NCI-H774 (cell line): ENCODE results near the gene CACNA2D1.
"Not testable (repeated sequence)": the region's sequence is repeated elsewhere in the genome, so short reads cannot be mapped to it uniquely, and the experiment has no call there.

Experiments used
- DNase-seq: peaks from one replicate; lab custom pipeline; 2025; lab: John Stamatoyannopoulos, UW

Gene CACNA2D1

DNA sequence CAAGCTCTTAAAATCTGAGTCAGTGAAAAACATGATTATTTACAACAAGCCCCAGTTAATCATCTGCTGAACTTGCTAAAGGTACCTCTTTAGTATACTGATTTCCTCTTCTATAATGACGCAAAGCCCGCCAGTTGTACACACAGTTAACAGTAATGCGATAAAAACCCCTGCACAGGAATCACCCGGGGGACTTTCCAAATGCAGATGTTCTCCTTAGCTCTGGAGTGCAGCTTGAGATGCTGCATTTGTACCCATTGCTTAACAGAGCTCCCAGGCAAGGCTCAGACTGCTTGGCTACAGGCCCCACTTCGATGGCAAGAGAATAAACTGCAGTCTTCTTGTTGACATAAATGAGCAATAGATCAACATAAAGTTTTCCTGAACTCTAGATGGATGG, 394.1 kb downstream of the CACNA2D1 start:
- no peak for DNase-seq

DNA sequence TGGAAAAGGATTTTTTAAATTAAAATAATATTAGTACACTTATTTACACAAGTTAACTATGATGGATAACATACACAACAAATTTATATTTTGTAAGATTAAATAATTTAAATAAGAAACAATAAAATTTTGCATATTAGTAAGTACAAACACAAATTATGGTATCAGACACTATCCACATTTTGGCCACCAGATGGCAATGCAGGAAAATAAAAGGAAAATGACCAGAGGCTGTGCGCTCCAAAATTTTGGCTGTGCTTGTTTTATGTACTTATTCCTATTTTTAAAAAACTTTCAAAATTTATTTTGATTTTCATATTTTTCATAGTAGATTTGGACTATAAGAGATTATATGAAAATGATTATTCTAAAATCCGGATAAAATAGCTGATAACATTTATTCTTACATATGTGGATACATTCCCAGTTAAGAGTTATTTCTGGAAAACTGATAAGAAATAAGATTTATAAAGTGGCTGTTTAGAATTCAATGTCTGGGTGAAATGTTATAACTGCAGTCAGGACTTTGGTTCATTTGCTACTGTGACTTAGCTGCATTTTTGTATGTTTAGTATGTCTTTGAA, 399.0 kb downstream of the CACNA2D1 start:
- DNase-seq: peak; percentile 62

DNA sequence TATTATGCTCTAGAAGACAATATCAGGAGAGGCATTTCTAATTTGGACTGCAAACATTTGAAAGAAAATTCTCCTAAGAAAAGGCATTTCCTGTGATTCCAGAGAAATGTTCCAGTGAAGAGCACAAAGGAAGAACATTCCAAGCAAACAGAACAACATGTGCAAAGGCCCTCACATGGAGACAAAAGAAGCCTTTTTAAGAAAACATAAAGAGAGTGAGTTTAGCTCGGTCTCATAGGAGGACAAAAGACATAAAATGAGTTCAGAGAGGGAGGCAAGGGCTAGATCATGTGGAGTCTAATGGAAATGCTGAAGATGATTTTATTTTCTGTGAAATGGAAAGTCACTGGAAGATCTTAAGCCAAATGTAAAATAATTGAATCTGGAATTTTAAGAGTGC, 404.0 kb downstream of the CACNA2D1 start:
- DNase-seq: no peak

DNA sequence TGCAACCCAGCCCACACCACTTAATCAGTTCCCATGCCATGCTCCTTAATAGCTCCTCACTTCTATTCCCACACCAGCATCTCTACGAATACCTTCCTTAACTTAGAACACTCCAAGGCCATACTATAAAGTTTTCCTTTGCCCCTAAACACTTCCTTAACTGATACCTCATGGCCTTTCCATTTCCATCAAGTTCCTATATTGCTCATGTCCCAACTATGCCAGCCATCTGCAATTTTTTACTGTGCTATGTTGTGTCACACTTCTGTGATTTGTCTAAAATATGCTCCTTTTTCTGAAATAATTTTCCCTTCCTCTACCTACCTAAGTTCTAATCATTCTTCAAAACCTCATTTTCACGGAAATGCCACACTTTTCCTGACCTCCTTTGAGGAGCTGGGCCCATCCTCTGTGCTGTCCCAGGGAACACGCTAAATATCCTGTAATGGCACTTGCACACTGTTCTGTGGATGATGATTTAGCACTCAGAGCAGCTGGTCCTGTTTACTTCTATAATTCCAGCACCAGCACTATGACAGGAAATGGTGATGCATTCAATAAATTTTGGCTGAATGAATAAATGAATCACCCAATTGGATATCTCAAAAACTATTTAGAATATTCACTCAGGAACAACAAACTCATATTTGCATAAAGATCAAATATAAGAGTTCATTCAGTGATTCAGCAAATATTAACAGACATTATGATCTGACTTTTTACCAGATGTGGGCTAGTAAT, 407.3 kb downstream of the CACNA2D1 start:
- no peak for DNase-seq

DNA sequence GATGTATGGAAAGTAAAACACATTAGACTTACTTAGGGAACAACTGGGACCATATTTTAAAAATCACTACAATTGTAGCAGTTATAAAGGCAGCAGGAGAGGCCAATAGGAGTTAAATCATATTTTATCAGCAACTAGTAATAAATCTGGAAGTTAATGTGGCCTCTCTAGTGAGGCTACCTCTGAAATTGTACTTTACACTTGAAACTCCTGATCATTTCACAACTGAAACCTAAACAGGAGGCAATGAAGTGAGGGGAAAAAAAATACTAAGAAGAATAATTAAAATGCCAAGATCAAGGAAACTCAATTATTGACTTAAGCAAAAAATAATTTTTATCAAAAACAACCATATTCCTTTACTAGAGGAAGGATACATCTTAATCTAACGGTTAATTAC, 408.1 kb downstream of the CACNA2D1 start:
- DNase-seq: no peak

DNA sequence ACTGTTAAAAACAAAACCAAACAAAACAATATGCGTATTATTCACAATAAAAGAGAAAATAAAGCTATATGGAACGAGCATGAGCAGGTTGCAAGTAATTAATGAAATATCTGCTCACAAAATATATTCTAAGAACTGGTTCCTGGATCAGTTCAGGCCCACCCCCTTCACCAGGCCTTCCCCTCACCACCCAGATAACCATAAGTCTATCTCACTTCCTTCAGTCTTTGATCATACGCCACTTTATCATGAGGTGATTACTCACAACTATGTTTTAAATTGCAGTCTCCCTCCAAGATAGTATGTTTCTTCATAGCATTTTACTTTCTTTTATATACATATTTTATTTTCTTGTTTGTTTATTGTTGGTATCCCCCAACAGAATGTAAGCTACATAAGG, 410.7 kb downstream of the CACNA2D1 start:
- DNase-seq: no peak

DNA sequence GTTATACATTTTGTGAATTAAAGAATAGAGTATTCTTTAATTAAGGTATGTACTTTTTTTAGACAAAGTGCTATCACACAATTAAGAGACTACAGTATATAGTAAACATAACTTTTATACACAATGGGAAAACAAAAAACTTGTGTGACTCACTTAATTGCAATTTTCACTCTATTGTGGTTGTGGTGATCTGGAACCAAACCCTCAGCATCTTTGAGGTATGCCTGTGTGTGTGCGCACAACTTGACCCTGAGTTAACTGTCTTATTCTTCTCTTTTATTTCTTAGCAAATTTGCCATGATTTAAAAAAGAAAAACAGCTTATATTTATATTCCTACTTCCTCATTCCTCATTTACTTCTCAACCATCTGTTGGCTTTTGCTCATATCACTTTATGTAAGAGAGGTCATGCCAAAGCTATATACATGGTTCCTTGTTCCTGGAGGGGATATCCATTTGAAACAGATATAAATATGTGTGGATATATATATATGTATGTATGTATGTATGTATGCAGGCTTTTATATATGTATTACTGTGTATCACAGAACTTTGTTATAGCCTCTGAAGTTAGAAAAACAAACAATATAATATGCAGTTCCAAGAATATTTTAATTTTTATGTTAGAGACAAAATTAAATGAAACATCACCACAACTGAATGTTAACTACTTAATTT, 414.2 kb downstream of the CACNA2D1 start:
- DNase-seq: no peak

DNA sequence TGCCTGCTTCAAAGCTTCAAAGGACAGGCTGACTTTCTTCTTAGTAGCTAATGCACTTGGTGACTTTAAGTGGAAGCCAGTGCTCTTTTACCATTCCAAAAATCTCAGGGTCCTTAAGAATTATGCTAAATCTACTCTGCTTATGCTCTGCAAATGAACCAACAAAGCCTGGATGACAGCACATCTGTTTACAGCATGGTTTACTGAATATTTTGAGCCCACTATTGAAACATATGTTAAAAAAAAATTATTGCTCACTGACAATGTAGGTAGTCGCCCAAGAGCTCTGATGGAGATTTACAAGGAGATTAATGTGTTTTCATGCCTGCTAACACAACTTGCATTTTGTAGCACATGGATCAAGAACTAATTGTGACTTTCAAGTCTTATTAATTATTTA, 415.5 kb downstream of the CACNA2D1 start:
- DNase-seq: no peak

DNA sequence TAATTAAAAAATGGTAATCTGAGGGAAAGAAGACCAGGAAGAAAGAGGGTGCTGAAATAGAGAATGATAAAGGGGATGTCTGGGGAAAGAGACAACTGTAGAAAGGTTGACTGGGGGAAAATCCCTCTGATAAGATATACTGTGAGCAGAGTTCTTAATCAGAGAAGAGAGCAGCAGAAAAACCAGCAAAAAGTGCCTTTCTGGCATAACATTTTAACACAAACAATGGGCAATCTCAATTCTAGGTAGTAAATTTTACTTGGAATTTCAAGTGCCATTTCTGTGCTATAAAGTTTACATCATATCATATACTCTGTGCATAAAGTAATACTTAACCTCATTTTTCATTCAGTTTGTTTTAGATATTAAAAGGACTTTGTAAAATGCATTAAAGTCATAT, 421.9 kb downstream of the CACNA2D1 start:
- DNase-seq: no peak

DNA sequence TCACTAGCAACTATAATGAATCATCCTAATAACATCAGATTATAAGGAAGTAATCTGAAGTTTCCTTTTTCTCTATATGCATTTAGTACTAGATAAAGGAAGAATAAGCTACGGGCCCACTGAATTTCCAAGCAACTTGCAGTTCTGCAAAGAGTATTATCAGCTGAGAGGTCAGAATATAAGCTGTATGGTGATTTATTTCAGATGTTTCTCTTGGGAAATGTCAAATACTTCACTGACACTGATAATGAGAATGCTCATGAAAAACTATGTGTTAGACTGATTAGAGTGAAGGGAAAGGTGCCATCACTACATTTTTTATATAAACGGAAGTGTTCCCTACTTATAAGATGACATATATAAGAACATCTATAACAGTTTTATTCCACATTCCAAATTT, 422.5 kb downstream of the CACNA2D1 start:
- DNase-seq: no peak

DNA sequence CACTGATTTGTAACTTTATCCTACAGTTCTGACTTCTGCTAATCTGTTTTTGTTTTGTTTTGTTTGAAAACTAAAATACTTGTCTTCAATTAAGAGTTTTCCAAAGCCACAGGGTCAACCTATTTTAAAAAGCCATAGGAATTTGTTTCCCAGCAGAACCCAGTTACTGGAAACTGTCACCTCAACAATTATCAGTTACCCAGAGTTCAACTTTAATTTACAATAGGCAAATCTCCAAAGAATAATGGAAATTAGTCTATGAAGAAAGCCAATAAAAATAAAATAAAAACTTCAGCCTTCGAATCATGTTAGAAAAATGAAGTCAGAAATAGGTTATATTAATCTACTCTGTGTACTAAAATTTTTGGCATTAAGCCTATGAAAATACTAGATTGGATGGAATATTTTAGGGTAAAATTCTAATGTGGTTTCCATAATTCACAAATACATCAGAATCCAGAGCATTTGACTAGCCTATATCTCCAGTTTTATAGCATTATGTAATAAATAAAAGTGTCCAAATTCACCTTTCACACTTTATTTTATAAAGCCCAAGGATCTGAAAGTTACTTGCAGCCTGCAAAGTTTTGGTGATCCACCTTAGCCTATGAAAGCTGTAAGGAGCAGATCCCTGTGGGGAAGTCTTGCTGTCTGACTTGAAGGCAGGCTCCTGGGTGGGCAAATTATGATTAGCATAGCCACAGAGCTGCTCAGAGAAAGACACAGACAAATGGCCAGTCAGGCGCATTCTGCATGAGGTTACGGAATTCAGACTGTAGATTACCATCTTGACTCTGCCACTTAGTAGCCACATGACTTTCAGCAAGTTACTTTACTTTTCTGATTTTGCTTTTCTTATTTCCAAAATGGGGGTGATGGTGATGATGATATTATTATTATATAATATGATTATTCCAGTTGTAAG, 423.8 kb downstream of the CACNA2D1 start:
- no peak for DNase-seq

DNA sequence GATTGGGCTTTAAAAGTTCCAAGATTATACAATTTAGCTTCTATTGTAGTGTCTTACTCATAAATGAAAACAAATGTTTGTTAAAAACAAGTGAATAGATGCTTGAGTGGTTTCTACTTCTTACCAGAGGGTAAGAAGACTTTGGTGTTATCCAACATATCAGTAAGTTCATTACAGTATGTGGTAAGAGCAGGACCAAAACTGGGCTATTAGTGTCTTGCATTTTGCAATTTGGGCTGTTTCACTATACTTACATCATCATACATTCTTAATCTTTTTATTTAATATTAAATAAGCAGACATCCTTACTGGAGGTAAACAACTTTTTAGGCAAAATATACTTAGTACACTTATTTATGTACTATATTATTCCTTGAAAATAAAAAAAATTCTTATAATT, 425.4 kb downstream of the CACNA2D1 start:
- no peak for DNase-seq

DNA sequence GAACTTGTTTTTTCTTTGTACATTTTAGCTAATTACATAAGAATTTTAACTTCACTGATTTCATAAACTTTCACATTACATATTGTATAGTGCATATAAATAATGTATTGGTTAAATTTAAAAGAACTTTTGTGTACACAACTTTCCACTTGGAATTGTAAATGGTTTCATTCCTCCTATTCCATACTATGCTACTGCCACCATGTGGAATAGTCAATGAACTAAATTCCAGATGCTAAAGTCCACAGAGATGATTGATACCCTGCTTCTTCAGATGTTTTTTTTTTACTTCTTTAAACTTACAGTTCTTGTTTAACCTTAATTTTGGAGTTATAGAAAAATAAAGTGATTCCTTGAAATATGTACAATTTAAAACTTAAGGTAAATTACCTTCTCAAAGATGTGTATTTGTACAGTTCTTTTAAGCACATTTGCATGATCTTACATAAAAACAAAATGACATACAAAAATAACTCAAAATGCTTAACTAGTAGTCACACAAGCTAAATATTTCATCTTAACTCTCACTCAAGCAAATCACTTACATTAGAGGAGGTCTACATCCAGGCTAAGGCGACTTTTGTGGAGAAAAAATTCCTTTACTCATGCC, 426.1 kb downstream of the CACNA2D1 start:
- no peak for DNase-seq

DNA sequence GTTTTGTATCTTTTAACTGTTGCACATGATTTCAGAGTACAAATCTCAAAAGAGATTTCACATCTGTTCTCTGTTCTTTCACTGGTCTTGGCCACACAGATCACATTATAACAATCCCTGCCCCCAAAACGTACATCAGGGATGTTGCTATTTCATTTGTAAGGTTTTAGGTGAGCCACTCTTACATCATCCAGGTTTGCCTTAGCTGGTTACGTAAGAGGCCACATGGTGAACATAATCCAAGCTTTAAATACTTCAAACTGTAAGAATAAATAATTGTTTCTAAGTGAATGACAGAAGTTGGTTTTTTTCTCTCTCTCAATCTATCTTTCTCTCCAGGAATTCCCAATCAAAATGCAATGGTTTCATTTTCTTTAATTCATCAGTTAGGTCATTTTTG, 427.8 kb downstream of the CACNA2D1 start:
- DNase-seq: no peak

DNA sequence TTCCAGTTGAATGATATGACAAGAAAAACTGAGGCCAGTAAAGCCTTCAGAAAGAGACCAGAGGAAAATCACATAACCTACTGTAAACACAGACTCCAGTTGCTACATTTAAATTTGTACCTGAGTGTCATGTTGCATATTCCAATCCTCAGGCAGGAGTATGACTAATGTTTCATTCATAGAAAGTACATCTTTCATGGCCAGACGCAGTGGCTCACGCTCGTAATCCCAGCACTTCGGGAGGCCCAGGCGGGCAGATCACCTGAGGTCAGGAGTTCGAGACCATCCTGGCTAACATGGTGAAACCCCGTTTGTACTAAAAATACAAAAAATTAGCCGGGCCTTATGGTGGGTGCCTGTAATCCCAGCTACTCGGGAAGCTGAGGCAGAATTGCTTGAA, 429.0 kb downstream of the CACNA2D1 start:
- DNase-seq: not testable (repeated sequence)

DNA sequence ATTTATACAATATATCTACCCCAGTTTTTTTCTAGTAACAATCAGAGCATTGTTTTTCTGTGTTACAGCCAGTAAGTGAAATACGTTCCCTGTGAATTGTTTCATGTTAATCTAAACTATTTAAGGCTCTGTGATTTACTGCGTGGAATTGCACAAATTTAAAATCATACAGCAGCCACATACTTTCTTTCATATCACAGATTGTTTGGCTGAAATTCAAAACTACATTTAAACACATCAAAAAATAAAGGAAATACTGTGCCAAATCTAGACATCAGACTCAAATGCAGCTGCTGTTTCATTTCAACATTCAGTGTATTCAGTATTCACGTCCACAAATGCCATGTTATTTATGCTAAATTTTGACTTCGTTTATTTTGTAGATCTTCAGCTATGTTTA, 431.1 kb downstream of the CACNA2D1 start:
- no peak for DNase-seq

DNA sequence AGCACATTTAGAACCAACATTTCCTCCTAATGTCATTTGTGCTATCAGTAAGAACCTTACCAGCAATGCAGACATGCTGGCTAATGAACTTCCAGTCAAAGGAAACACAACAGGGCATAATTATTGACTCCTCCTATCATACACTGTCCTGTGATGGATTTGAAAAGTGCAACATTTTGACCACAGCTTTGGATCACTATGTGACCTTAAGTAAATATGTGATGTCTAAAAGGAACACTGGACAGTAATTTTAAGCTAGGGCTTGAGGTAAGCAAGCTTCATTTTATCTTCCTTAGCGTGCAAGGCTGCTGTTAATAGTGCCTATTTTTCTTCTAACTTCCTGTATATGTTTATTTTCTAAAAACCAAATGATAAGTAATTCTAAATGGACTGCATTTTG, 433.2 kb downstream of the CACNA2D1 start:
- no peak for DNase-seq

DNA sequence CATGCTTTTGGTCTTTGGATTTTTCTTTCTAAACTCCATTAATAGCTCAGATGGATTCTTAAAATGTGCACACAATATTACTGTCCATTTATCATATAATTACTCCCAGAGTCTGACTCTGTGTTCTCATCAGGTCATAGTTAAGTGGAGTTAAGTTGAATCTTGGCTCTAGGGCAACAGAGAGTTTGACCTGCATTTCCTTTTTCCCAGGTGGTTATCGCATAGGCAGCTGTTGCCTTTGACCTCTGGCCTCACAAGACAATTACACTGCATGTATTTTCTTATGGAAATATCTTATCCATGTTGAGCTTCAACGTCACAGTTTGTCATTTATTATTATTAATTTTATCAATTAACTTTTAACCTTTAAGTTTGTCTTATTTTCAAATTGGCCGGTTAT, 436.3 kb downstream of the CACNA2D1 start:
- no peak for DNase-seq

DNA sequence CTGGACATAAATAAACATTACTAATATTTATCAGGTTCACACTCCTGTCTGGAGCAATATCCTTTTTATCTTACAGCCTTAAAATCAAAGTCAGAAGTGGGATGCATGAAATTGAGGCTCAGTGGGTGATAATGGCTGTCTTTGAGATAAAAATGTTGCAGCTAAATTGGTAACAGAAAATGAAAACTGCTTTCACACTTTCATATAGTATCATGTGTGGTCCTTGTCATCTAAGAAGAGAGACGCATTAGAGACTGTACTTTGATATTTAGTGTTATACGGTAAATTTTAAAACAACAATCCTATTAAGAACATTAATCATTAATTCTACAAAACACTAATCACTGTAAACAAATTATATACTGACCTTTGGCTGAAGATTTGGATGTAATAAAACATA, 438.5 kb downstream of the CACNA2D1 start:
- no peak for DNase-seq

DNA sequence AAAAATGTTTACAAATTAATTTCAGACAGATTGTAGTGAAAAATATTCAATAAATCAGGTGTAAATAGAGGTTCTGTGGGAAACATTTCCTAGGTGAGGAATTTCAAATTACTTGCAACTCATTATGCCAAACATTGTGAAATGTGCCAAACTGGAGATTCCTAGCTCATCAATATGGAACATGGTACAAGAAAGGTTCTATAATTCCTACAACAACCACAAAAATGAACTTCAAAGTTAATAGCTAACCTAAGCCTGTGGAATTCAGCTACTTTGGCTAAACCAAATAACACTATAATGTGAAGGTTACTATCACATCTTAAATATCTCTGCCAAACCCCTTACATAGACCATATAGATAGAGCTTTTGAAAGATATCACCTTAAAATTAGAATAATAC, 450.4 kb downstream of the CACNA2D1 start:
- no peak for DNase-seq

DNA sequence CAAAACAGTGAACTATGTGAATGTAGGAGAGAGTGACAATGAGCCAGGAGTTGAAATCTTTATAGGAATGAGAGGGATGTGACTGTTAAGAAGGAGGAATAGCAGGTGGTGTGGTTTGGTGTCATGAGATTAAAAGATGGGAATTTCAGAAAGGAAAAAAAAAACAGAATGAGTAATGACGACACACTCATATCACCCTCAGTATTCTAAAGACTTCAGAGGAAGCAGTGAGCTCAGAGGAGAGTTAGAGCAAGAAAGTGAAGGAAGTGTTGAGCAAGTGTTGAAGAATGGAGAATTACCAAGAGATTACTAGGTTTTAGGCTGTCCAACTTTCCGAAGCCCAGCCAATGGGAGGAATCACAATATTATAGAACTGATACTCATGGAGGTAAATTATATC, 453.2 kb downstream of the CACNA2D1 start:
- DNase-seq: no peak
